HG03159 (cell line): ENCODE measurements around the gene ADAM29.
A peak's percentile ranks its signal among the peaks of the same experiment; 100 is the strongest.
"Not testable (repeated sequence)": the region's sequence is repeated elsewhere in the genome, so short reads cannot be mapped to it uniquely, and the experiment has no call there.

Source experiments
- ATAC-seq: cut with Tn5 transposase; IDR thresholded peaks from one replicate; pipeline ENCODE4 v1.9.1; 2021; ENCODE audit warnings: mild to moderate bottlenecking, moderate library complexity; ENCODE audit not compliant: unreplicated experiment

ADAM29 gene

DNA sequence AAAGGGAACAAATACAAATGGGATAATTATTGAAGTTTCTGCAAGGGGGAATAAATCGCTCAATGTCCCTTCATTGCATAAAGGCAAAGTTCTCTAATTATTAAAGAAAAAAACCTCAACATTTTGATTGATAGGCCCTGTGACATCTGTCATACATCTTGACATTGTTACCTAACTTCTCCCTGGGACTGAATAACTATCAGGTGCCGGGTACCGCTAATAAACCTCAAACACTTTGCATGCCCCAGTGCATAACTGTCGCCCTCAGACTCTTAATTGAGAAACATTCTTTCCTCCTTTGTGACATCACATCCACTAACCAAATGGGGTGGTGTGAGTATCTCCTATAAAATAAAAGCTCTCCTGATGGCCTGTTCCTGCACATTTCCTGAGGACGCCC lies at the start of gene ADAM29:
ADAM29 (plus strand) TSS at position 301 of the 400 bp plus-strand sequence. CDS start 57,168 bp downstream, outside the sequence.
- no peak for ATAC-seq

DNA sequence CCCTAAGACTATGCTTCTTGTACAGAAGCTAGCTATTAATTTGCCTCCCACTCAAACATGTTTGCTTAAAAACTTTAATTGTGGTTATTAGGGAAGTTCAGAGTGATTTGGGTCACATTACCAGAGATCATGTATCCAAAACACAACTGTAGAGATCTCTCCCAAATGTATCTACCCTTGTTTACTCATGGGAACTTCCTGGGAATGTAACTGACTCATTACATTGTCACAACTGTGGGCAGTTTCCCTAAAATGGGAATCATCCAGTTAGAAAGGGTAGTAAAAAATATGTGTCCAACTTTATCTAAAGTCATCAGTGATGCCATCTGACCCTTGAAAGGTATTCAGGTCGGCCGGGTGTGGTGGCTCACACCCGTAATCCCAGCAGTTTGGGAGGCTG lies 48.8 kb upstream of the ADAM29 start:
- no peak for ATAC-seq

GRCh38 chr4:174870311-174870710 lies 47.8 kb upstream of the ADAM29 start:
- no peak for ATAC-seq

- no peak for ATAC-seq
Measured at GRCh38 chr4:174871407-174871806, 46.8 kb upstream of the ADAM29 start.

DNA sequence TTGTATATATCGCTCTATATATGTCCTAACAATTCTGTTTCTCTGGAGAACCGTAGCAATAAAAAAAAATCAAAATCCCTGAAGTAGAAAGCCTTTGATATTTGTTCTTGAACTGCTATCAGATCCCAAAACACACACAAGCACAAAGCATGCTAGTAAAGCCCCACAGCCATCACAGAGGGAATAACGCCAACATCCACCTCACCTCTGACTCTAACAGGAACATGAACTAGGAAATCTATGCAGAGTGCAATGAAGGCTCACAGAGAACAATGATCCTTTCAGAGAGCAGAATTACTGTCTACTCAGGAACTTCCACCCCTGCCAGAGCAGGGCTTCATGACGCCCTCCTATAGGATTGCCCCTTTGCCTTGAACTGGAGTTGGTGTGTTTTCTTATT lies 45.0 kb upstream of the ADAM29 start:
- ATAC-seq, result not testable (repeated sequence)

DNA sequence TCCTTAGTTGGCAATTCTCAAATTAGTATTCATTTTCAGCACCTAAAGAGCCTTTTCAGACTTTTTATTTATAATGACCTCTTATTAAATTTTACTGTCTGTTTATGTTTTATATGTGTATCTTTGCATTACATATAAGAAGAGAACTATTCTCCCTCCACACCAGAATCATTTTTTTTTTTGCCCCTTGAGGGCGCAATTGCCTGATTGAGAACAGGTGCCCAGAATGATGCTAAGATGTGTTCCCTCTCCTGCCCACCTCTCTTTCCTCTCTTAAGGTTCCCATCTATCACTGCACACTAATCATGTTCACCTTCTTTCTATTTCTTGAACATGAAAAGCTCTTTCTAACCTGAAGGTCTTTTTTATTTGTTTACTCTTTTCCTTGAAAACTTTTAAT lies 44.2 kb upstream of the ADAM29 start:
- no peak for ATAC-seq

- ATAC-seq, result no peak
Measured at GRCh38 chr4:174874898-174875297, 43.3 kb upstream of the ADAM29 start.

GRCh38 chr4:174880001-174880400 lies 38.2 kb upstream of the ADAM29 start:
- no peak for ATAC-seq

DNA sequence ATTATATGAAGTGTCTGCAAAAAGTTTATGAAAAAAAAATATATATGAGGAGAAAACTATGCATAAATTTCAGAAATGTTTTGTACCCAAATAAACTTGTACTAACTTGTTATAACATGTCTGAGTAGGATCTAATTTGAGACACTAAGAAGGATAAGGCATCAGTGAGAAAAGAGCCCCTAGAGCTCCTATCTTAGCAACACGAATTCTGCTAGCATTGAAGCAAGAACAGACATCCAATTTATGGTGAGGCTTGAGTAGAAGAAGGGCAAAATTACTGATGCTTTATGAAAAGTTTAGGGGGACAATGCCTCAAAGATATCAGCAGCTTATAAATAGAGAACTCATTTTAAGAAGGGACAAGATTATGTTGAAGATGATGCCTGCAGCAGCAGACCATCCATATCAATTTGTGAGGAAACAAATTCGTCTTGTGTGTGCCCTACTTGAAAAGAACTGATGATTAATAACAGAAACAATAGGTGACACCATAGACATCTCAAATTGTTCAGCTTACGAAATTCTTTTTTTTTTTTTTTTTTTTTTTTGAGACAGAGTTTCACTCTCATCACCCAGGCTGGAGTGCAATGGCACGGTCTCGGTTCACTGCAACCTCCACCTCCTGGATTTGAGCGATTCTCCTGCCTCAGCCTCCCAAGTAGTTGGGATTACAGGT lies 35.7 kb upstream of the ADAM29 start:
- ATAC-seq, result no peak

DNA sequence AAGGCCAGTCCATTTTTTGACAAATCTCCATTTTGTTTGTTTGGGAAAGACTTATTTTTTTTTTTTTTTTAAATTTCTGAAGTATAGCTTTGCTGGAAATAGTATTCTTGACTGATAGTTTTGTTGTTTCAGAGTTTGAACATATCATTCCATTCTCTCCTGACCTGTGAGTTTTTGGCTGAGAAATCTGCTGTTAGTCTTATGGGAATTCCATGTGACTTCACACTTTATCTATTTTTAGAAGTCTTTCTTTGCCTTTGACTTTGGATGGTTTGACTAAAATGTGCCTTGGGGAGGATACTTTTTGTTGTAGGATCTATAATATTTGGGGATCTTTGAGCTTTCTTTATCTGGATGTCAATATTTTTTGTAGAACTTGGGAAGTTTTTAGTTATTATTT lies 10.7 kb upstream of the ADAM29 start:
- no peak for ATAC-seq

- ATAC-seq, result no peak
Measured at GRCh38 chr4:174910271-174910670, 7.9 kb upstream of the ADAM29 start.

DNA sequence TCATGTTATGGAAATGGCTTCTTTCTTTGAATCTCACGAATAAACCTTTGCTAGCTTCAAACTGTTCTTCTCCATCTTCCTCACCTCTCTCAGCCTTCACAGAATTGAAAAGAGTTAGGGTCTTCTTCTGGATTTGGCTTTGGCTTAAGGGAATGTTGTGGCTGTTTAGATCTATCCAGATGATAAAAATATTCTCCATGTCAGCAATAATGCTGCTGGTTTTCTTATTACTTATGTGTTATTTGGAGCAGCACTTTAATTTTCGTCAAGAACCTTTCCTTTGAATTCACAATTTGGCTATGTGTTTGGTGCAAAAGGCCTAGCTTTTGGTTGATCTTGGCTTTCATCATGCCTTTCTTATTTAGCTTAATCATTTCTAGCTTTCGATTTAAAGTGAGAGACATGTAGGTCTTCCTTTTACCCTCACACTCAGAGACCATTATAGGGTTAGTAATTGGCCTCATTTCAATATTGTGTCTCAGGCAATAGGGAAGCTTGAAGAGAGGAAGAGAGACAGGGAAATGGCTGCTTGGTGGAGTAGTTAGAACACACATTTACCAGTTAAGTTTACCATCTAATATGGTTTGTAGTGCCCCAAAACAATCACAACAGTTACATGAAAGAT lies 5.1 kb upstream of the ADAM29 start:
- no peak for ATAC-seq

- no peak for ATAC-seq
Measured at GRCh38 chr4:174919886-174920423, 1.8 kb downstream of the ADAM29 start.

DNA sequence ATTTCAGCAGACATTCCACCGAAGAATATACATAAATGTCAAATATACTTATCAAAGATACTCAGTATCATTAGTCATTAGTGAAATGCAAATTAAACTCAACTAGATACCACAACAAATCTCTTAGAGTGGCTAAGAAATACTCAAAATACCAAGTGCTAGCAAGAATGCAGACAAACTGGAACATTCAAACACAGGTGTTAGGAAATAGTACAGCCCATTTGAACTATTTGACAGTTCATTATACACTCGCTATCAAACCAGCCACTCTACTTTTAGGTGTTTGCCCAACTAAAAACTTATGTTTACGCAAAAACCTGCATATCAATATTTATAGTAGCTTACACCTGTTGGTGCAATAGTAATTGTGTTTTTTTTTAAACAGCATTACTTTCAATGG lies 8.8 kb downstream of the ADAM29 start:
- ATAC-seq, result no peak

DNA sequence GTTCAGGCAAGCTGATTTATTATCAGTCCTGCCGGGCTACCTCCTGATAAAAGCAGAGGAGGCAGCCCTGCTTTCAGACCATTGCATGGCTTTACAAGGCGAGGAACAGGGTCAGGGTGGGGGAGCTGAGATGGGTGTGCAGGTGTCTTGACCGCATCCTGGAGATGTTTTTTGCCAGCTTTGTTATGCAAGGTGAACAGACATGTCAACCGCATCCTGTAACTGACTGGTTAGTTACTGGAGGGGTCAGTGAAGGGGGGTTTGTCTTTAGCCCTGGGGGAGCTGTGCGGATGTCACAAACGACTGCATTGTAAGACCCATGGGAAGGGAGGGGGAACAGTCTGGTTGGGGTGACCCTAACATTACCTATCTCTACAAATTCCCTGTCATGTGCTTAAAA lies 10.0 kb downstream of the ADAM29 start:
- ATAC-seq, result peak; percentile 52

DNA sequence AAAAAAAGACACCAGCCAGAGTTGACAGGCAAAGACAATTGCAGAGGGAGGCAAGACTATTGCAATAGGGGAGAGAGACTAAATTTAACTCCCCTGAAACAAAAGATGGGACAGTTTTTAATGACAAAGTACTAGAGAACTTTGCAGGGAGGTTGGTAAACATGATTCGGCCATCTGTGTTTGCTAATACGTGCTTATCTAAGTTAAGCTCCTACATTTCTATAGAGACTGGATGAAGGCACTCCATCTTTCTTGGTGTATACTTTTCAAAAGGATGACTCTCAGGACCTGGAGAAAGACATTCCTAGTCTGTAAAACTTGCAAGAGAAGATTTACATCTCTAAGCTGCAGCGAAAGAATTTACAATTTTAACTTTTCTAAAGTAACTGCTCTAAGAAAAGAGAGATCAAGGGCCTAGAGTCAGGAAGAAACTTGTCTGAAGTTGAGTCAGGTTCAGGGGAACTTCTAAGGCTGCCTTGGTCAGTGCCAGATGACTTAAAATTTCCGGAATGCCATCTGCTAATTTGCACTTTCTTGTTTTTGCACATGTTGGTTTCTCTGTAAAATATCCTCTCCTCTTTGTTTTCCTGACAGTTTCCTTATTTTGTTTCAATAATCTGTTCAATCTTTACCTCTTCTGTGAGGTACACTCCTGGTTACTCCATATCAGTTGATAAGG lies 10.6 kb downstream of the ADAM29 start:
- no peak for ATAC-seq

DNA sequence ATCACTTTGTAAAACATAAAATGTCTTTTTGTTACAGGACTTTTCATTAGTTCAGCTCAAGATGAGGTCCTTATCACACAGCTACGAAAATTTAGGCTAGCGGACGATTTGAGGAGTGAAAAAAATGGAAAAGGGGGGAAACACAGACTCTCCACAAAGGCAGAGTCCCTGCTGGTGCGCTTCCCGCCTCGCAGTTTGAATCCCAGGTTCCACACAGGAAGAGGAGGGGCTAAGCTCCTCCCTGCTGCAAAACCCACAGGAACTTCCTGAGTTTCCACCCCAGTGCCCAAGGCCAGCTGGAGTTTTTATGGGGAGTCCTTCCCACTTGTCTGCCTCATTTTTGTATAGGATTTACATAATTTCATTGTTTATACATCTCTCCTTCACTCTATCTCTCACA lies 11.2 kb downstream of the ADAM29 start:
- no peak for ATAC-seq

GRCh38 chr4:174930895-174931294 lies 12.7 kb downstream of the ADAM29 start:
- no peak for ATAC-seq

- ATAC-seq, result no peak
Measured at GRCh38 chr4:174933083-174933482, 14.9 kb downstream of the ADAM29 start.

DNA sequence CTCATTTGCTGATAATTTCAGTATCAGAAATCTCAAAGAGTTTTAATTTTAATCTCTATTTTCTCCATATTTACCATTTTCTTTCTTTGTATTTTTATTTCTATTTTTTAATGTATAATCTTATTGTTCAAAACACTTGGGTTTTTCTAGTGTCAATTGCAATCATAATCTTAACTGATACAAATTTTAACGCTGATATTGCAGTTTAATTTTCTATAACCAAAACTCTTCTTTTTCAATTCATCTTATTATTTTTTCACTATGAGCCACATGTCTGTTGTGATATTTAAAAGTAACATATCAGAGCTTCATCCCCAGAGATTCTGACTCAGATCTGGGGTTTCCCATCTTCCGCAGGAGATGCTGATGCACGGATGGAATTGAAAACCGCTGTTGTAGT lies 16.2 kb downstream of the ADAM29 start:
- no peak for ATAC-seq

DNA sequence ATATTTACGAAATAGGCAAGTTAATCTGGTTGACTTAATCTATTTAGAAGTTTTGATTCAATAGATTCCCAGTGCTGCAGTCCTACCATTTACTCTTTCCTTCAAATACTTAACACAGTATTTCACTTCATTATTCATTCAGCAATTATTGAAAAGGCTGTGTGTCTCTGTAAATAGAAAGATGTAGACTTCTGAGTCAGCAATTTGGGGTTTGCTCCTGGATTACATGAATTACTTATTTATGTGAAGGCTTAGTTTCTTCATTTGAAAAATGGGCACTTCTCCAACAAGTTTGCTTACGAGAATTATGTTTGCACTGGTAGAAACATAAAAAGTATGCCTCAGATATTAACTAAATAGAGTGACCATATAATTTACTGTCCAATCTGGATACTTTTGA lies 17.4 kb downstream of the ADAM29 start:
- no peak for ATAC-seq

GRCh38 chr4:174940002-174940401 lies 21.8 kb downstream of the ADAM29 start:
- no peak for ATAC-seq
